Measurements from ENCODE around the gene GREB1. TPM values are rescaled to one million over a fixed set of nuclear protein-coding genes. Genes with fewer than 3 reads are reported as not detected.

Gene GREB1
- total RNA-seq: 3.8 TPM
- long read RNA-seq, partial matches to known transcripts: 0 of 2 reads
- long read RNA-seq, other reads (novel, unspliced or antisense): 2 of 2 reads

- DNase-seq (ENCODE audit: low spot score): no peak
Measured at GRCh38 chr2:11533278-11534070, at the start of gene GREB1. Gene GREB1, plus strand, starts transcription at chr2:11534045. Its CDS starts 22,570 bp downstream, at chr2:11556615.

GRCh38 chr2:11488809-11489208 lies 45.0 kb upstream of the GREB1 start:
- no peak for DNase-seq (ENCODE audit: low spot score)

GRCh38 chr2:11490194-11490593 lies 43.7 kb upstream of the GREB1 start:
- DNase-seq (ENCODE audit: low spot score): no peak

GRCh38 chr2:11491348-11491933 lies 42.4 kb upstream of the GREB1 start:
- DNase-seq (ENCODE audit: low spot score): no peak

- DNase-seq (ENCODE audit: low spot score): no peak
Measured at GRCh38 chr2:11492244-11492643, 41.6 kb upstream of the GREB1 start.

- no peak for DNase-seq (ENCODE audit: low spot score)
Measured at GRCh38 chr2:11492720-11493119, 41.1 kb upstream of the GREB1 start.

- no peak for DNase-seq (ENCODE audit: low spot score)
Measured at GRCh38 chr2:11493282-11493681, 40.6 kb upstream of the GREB1 start.

GRCh38 chr2:11494310-11494709 lies 39.5 kb upstream of the GREB1 start:
- DNase-seq (ENCODE audit: low spot score): no peak

GRCh38 chr2:11495844-11496681 lies 37.8 kb upstream of the GREB1 start:
- no peak for DNase-seq (ENCODE audit: low spot score)

GRCh38 chr2:11498543-11499034 lies 35.3 kb upstream of the GREB1 start:
- no peak for DNase-seq (ENCODE audit: low spot score)

- no peak for DNase-seq (ENCODE audit: low spot score)
Measured at GRCh38 chr2:11499081-11499743, 34.6 kb upstream of the GREB1 start.

GRCh38 chr2:11500702-11501303 lies 33.0 kb upstream of the GREB1 start:
- no peak for DNase-seq (ENCODE audit: low spot score)

GRCh38 chr2:11502740-11503292 lies 31.0 kb upstream of the GREB1 start:
- DNase-seq (ENCODE audit: low spot score): no peak

GRCh38 chr2:11503354-11503927 lies 30.4 kb upstream of the GREB1 start:
- DNase-seq (ENCODE audit: low spot score): no peak

- no peak for DNase-seq (ENCODE audit: low spot score)
Measured at GRCh38 chr2:11505652-11506610, 27.9 kb upstream of the GREB1 start.

GRCh38 chr2:11506611-11506969 lies 27.3 kb upstream of the GREB1 start:
- DNase-seq (ENCODE audit: low spot score): no peak

- no peak for DNase-seq (ENCODE audit: low spot score)
Measured at GRCh38 chr2:11507517-11507916, 26.3 kb upstream of the GREB1 start.

GRCh38 chr2:11508279-11508678 lies 25.6 kb upstream of the GREB1 start:
- DNase-seq (ENCODE audit: low spot score): no peak

All from mesenteric fat pad (tissue), 1 donor.